ENCODE measurements around the gene WDFY4.

DNA sequence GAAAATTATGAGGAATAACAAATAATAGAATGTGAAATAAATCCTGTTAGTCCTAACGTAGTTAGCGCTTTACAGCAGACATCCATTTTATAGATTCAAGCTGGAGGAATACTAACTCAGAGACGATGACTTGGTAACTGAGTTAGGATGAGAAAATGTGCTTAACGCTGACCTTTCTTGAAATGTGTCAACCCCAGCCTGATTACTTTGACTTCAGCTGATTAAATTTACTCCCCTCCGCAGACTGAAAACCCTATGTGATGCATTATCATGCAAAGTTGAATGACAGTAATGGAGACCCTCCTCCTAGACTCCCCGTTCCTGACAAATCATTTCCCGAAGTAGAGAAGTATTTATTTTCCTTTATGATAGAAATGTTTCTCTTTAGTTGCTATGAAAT, 54.5 kb downstream of the WDFY4 start:
- TF ChIP-seq CTCF (IDR thresholded peaks at IDR 0.05) (no peak), POLR2A (IDR thresholded peaks at IDR 0.05) (no peak)
